CD14-positive monocyte (primary cell): ENCODE results near the gene LILRA5. TPM values are rescaled to one million over a fixed set of nuclear protein-coding genes. Genes with fewer than 3 reads are reported as not detected.
"Not testable (repeated sequence)": the region's sequence is repeated elsewhere in the genome, so short reads cannot be mapped to it uniquely, and the experiment has no call there.

Experiments
- DNase-seq, 3 donors: peaks; one replicate each; pipeline ENCODE4 v3.0.0-alpha.2; 2011 to 2022
- H2AFZ ChIP-seq: 2 replicates; pipeline ENCODE4 v1.6.0; 2012; ENCODE audit warnings: mild to moderate bottlenecking, low read depth, low read length, inconsistent platforms; ENCODE audit not compliant: insufficient read depth, poor library complexity, severe bottlenecking
- H3K27ac ChIP-seq, 2 donors: 1 replicate in 1 of 2; 2 replicates in 1 of 2; pipeline ENCODE4 v1.5.1; 2012 to 2013; ENCODE audit warnings: low read length in 2 of 2, control low read depth in 1 of 2, inconsistent platforms in 1 of 2, low read depth in 1 of 2, mild to moderate bottlenecking in 1 of 2
- H3K27me3 ChIP-seq, 2 donors: one replicate each; pipeline versions ENCODE4 v1.6.0 to v1.6.1; 2011 to 2013; ENCODE audit warnings: low read length in 2 of 2; ENCODE audit not compliant: control insufficient read depth in 2 of 2, insufficient read depth in 2 of 2
- H3K36me3 ChIP-seq, 2 donors: replicated peaks in 1 of 2; 1 replicate in 1 of 2; 2 replicates in 1 of 2; pipeline versions ENCODE4 v1.5.1 to v1.6.1; 2012 to 2013; ENCODE audit warnings: low read length in 2 of 2, control low read depth in 1 of 2, inconsistent platforms in 1 of 2, mild to moderate bottlenecking in 1 of 2; ENCODE audit not compliant: insufficient read depth in 2 of 2, control insufficient read depth in 1 of 2
- H3K4me1 ChIP-seq, 2 donors: 1 replicate in 1 of 2; 2 replicates in 1 of 2; pipeline versions ENCODE4 v1.5.1 to v1.6.1; 2012 to 2013; ENCODE audit warnings: low read length in 2 of 2, control low read depth in 1 of 2, inconsistent platforms in 1 of 2, mild to moderate bottlenecking in 1 of 2, moderate library complexity in 1 of 2; ENCODE audit not compliant: insufficient read depth in 2 of 2, control insufficient read depth in 1 of 2
- H3K4me2 ChIP-seq: replicated peaks from 2 replicates; pipeline ENCODE3; 2012; ENCODE audit warnings: low read length, moderate library complexity, mild to moderate bottlenecking; ENCODE audit not compliant: poor library complexity, severe bottlenecking; ENCODE audit errors: extremely low read depth
- H3K4me3 ChIP-seq, 3 experiments: fragments of 200-600 bp in 1 of 3; sonication (generic) in 1 of 3; replicated peaks in 1 of 3; 1 replicate in 2 of 3; 2 replicates in 1 of 3; pipeline ENCODE4 v1.5.1; 2011 to 2013; ENCODE audit warnings: low read length in 3 of 3, mild to moderate bottlenecking in 3 of 3, control low read depth in 2 of 3, low read depth in 2 of 3, inconsistent platforms in 1 of 3, moderate library complexity in 1 of 3
- H3K79me2 ChIP-seq: 2 replicates; pipeline ENCODE4 v1.6.0; 2012; ENCODE audit warnings: mild to moderate bottlenecking, control low read depth, inconsistent platforms, low read length, moderate library complexity; ENCODE audit not compliant: insufficient read depth
- H3K9ac ChIP-seq: 2 replicates; pipeline ENCODE4 v1.6.0; 2017; ENCODE audit warnings: low read length, mild to moderate bottlenecking; ENCODE audit not compliant: insufficient read depth, poor library complexity, severe bottlenecking
- H3K9me3 ChIP-seq, 2 donors: replicated peaks in 1 of 2; 1 replicate in 1 of 2; 2 replicates in 1 of 2; pipeline versions ENCODE4 v1.5.1 to v1.6.1; 2012 to 2013; ENCODE audit warnings: low read length in 2 of 2, control low read depth in 1 of 2; ENCODE audit not compliant: control insufficient read depth in 1 of 2, insufficient read depth in 1 of 2
- H4K20me1 ChIP-seq: 2 replicates; pipeline ENCODE4 v1.6.0; 2012; ENCODE audit warnings: mild to moderate bottlenecking, low read length, control low read depth, moderate library complexity; ENCODE audit not compliant: insufficient read depth
- H3K27ac Mint-ChIP-seq, 7 donors: one replicate each; pipeline ENCODE4 v1.8.0; 2020; ENCODE audit warnings: mild to moderate bottlenecking in 7 of 7, mixed read lengths in 7 of 7, moderate library complexity in 6 of 7, inconsistent platforms in 2 of 7
- H3K27me3 Mint-ChIP-seq, 3 donors: one replicate each; pipeline ENCODE4 v1.8.0; 2021 to 2022; ENCODE audit warnings: low read depth in 3 of 3, mild to moderate bottlenecking in 3 of 3, mixed read lengths in 3 of 3, moderate library complexity in 3 of 3, inconsistent platforms in 1 of 3
- H3K36me3 Mint-ChIP-seq, 2 donors: one replicate each; pipeline ENCODE4 v1.8.0; 2020; ENCODE audit warnings: mixed read lengths in 2 of 2, inconsistent platforms in 1 of 2, mild to moderate bottlenecking in 1 of 2
- H3K4me1 Mint-ChIP-seq: one replicate; pipeline ENCODE4 v1.8.0; 2020; ENCODE audit warnings: mild to moderate bottlenecking, mixed read lengths
- H3K4me3 Mint-ChIP-seq, 2 donors: one replicate each; pipeline ENCODE4 v1.8.0; 2020; ENCODE audit warnings: mild to moderate bottlenecking in 2 of 2, mixed read lengths in 2 of 2, moderate library complexity in 1 of 2
- H3K9me3 Mint-ChIP-seq, 7 donors: one replicate each; pipeline ENCODE4 v1.8.0; 2020 to 2022; ENCODE audit warnings: mixed read lengths in 7 of 7, mild to moderate bottlenecking in 6 of 7, moderate library complexity in 6 of 7, inconsistent platforms in 2 of 7
- WGBS: methylation state at CpG from one replicate; pipeline ENCODE4 v1.1.5; 2013; ENCODE audit warnings: missing lambda C conversion rate; ENCODE audit not compliant: insufficient coverage; 5-methylcytosine and 5-hydroxymethylcytosine counted together
- intact Hi-C, 2 donors: fragments of 100-400 bp; cut with micrococcal nuclease; formaldehyde crosslinking; loops; one replicate each; pipeline versions ENCODE4 v1.15.0 to v1.15.1; 2023
- polyA plus RNA-seq, 3 donors: library from polyadenylated mRNA; depleted of rRNA in 1 of 3; unstranded in 2 of 3; stranded (reverse) in 1 of 3; fragments of 300-500 nt in 2 of 3; fragments of >200 nt in 1 of 3; fragmentation: Illumina TruSeq in 2 of 3; gene quantifications; 1 replicate in 2 of 3; 2 replicates in 1 of 3; pipeline ENCODE4 v1.2.3, GENCODE V29; 2012 to 2021
- TF ChIP-seq, protein P1 (sequence below): fragments of 200-600 bp; IDR thresholded peaks from one replicate; pipeline ENCODE4 v1.8.0; 2022; ENCODE audit warnings: antibody characterized with exemption, mild to moderate bottlenecking

LILRA5 gene
- polyA plus RNA-seq, 3 donors: 348 to 580 (median 516) TPM

DNA sequence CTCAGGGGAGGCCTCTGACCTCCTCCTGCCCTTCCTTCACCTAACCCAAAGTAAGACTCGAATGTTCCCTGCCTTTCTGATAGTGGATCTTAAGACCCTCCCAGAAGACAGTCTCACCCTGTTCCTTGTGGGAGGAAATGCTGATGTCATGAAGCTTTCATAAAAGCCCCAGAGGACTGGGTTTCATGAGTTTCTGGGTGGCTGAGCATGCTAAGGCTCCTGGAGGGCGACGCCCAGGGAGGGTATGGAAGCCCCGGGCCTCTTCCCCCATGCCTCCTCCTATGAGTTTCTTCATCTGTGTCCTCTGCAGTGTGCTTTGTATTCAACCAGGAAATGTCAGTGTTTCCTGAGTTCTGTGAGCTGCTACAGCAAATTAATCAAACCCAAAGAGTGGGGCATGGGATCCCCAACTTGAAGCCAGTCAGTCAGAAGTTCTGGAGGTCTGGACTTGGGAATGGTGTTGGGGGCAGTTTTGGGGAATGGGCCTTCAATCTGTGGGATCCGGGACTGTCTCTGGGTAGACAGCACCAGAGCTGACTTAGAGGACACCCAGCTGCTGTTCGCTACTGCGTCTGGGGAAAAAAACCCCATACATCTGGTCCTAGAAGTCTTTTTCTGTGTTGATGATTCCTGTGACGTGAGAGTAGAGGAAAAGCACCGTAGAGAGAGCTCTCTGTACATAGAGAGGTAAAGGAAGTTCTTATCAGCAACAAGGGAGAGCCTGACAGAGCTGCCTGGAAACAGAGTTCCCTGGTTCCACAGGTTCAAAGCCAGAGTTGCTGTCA lies 30.1 kb downstream of the LILRA5 start:
- Mint-ChIP-seq H3K4me3 (peak overlapping the region; percentile 21 to 67), H3K4me1 (peaks cover 85% of the 10 kb centered on the region), H3K27me3 (peaks cover 1 to 4% (median 2%) of the 10 kb centered on the region in 3 donors), H3K27ac (peak overlapping the region; percentile 92 to 100 (median 96)), H3K9me3 (peaks cover 0 to 3% (median 0%) of the 10 kb centered on the region in 7 donors), H3K36me3 (peaks cover 26 to 27% of the 10 kb centered on the region in 2 donors)
- Histone ChIP-seq H3K27ac (peak overlapping the region; percentile 82 to 94), H3K4me1 (peaks cover 73 to 84% of the 10 kb centered on the region in 2 donors), H4K20me1 (peaks cover 22% of the 10 kb centered on the region), H3K9me3 (no peaks in the 10 kb centered on the region), H3K4me2 (peak overlapping the region; percentile 40), H2AFZ (peak overlapping the region; percentile 44), H3K79me2 (peaks cover 33% of the 10 kb centered on the region), H3K36me3 (peaks cover 19 to 22% of the 10 kb centered on the region in 2 donors), H3K4me3 (peak overlapping the region in 1 of 3 experiments; percentile 43), H3K27me3 (no peaks in the 10 kb centered on the region), H3K9ac (no peak overlapping the region)
- DNase-seq: peak; percentile 46 to 68 (median 59)
- 3% methylated on average over 6 of the region's 9 CpGs for WGBS
- TF ChIP-seq, protein P1, sequence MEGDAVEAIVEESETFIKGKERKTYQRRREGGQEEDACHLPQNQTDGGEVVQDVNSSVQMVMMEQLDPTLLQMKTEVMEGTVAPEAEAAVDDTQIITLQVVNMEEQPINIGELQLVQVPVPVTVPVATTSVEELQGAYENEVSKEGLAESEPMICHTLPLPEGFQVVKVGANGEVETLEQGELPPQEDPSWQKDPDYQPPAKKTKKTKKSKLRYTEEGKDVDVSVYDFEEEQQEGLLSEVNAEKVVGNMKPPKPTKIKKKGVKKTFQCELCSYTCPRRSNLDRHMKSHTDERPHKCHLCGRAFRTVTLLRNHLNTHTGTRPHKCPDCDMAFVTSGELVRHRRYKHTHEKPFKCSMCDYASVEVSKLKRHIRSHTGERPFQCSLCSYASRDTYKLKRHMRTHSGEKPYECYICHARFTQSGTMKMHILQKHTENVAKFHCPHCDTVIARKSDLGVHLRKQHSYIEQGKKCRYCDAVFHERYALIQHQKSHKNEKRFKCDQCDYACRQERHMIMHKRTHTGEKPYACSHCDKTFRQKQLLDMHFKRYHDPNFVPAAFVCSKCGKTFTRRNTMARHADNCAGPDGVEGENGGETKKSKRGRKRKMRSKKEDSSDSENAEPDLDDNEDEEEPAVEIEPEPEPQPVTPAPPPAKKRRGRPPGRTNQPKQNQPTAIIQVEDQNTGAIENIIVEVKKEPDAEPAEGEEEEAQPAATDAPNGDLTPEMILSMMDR: no peak
- intact Hi-C loops: loop anchor here (5.0 to 10.0 kb wide), 2 partner anchors 34 to 52 kb away; partner anchors contain the start of gene LILRA4 (in 1 of the 2)

DNA sequence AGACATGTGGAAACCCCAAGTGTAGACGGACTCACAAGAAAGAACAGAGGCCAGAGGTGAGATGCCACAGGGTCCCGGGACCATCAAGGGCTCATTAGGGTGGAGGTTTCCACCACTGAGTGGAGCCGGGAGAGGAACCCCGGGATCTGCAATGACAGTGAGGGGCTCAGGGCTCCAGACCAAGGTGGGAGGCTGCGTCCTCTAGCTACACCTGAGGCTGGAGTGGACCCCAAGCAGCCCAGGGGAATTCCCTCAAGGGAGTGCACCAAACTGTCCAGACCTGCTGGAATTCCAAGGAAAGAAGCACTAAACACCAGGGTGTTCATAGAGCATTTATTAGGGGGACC lies 31.3 kb downstream of the LILRA5 start:
- H3K27me3 Mint-ChIP-seq, H3K9me3 Mint-ChIP-seq, DNase-seq, H3K9me3 ChIP-seq, H3K9ac ChIP-seq, H3K27me3 ChIP-seq, H2AFZ ChIP-seq: not testable (repeated sequence)
- Mint-ChIP-seq H3K4me3 (peak overlapping the region; percentile 99), H3K4me1 (peaks cover 89% of the 10 kb centered on the region), H3K27ac (peak overlapping the region; percentile 95 to 100 (median 99)), H3K36me3 (peaks cover 32 to 37% of the 10 kb centered on the region in 2 donors)
- intact Hi-C loops: loop anchor here (2.0 to 10.0 kb wide), 3 partner anchors 15 to 53 kb away; partner anchors contain the start of gene LILRA4 (in 1 of the 2)
- peaks cover 42% of the 10 kb centered on the region for H3K79me2 ChIP-seq
- H3K4me3 ChIP-seq: peak overlapping the region in 1 of 3 experiments; percentile 90
- H4K20me1 ChIP-seq: peaks cover 33% of the 10 kb centered on the region
- peak overlapping the region; percentile 86 for H3K4me2 ChIP-seq
- peaks cover 80 to 94% of the 10 kb centered on the region in 2 donors for H3K4me1 ChIP-seq
- peak overlapping the region; percentile 79 to 94 for H3K27ac ChIP-seq
- WGBS: 100% methylated on average over 5 of the region's 5 CpGs
- H3K36me3 ChIP-seq: peaks cover 30 to 34% of the 10 kb centered on the region in 2 donors
